GM10266 (cell line): ENCODE results near the gene APIP.

Experiments
- DNase-seq: peaks from one replicate; pipeline ENCODE4 v3.0.0; 2012; ENCODE audit errors: extremely low spot score
- TF ChIP-seq, protein P1 (sequence below): IDR thresholded peaks from 2 replicates; pipeline ENCODE4 v1.5.1; 2012; ENCODE audit warnings: mild to moderate bottlenecking, low read depth; ENCODE audit not compliant: control insufficient read depth, insufficient read depth; ENCODE audit errors: missing control alignments

The APIP gene

DNA sequence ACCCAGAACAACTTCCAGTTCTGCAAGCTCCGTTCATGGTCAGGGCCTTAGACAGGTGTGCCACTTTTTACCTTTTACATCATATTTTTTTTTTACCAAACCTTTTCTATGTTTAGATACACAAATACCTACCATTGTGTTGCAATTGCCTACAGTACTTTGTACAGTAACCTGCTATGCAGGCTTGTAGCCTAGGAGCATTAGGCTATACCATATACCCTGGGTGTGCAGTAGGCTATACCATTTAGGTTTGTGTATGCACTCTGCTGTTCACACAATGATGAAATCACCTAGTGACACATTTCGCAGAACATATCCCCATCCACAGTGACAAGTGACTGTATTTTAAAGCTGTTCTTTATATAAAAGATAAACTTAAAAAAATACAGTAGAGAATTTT lies 29.6 kb downstream of the APIP start:
- TF ChIP-seq, protein P1, sequence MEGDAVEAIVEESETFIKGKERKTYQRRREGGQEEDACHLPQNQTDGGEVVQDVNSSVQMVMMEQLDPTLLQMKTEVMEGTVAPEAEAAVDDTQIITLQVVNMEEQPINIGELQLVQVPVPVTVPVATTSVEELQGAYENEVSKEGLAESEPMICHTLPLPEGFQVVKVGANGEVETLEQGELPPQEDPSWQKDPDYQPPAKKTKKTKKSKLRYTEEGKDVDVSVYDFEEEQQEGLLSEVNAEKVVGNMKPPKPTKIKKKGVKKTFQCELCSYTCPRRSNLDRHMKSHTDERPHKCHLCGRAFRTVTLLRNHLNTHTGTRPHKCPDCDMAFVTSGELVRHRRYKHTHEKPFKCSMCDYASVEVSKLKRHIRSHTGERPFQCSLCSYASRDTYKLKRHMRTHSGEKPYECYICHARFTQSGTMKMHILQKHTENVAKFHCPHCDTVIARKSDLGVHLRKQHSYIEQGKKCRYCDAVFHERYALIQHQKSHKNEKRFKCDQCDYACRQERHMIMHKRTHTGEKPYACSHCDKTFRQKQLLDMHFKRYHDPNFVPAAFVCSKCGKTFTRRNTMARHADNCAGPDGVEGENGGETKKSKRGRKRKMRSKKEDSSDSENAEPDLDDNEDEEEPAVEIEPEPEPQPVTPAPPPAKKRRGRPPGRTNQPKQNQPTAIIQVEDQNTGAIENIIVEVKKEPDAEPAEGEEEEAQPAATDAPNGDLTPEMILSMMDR, result no peak
- no peak for DNase-seq

DNA sequence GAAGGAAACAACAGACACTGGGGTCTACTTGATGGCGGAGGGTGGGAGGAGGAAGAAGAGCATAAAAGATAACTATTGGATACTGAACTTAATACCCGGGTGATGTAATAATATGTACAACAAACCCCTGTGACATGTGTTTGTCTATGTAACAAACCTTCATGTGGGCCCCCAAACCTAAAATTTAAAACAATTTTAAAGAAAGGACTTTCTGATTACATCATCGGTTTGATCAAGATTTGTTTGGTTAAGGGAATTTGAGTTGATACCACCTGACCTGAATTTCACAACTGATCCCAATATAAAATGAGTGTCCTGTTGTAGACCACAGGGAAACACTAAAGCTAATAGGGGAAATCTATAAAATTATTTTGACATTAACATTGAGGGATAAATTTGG lies 34.3 kb downstream of the APIP start:
- TF ChIP-seq, protein P1, result no peak
- DNase-seq, result no peak

DNA sequence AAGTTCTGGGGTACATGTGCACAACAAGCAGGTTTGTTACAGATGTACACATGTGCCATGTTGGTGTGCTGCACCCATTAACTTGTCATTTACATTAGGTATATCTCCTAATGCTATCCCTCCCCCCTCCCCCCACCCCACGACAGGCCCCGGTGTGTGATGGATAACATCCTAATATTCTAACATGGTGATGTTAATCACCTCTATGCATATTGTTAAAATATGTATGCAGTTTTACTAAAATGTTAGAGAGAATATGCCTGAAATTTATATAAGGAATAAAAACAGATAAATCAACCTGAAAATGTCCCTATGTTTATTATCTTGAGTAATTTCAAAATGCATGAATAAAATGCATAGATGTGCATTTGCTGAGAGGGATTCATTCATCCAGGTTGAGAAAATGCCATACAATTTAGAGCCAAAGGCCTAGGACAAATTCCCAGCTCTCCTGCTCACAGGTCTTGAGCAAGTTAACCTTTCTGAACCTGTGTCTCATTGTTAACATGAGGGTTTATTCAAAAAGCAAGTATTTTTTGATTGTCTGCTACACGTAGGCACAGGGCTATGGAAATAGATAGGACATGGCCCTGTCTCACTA lies 38.7 kb downstream of the APIP start:
- TF ChIP-seq, protein P1, result no peak

DNA sequence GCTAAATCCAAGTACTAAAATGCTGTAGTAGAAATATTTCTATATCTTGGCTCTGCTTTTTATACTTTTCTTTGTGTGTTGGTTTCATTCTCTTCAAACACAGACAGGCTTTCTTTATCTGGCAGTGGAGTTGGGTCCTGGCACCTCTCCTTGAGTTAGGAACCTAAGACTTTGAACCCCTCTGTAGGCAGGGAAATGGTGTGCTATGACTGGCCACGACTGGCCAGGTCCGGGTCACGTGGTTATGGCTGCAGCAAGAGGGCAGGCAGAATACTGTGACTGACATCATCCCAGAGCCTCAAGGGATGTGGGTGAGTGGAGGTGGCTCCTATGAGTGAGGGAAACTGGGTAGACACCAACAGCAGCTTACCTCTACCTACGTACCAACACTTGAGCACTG lies 42.0 kb downstream of the APIP start:
- TF ChIP-seq, protein P1, result no peak

More for the DNA sequence above, 38.7 kb downstream of the APIP start:
- no peak for DNase-seq

DNA sequence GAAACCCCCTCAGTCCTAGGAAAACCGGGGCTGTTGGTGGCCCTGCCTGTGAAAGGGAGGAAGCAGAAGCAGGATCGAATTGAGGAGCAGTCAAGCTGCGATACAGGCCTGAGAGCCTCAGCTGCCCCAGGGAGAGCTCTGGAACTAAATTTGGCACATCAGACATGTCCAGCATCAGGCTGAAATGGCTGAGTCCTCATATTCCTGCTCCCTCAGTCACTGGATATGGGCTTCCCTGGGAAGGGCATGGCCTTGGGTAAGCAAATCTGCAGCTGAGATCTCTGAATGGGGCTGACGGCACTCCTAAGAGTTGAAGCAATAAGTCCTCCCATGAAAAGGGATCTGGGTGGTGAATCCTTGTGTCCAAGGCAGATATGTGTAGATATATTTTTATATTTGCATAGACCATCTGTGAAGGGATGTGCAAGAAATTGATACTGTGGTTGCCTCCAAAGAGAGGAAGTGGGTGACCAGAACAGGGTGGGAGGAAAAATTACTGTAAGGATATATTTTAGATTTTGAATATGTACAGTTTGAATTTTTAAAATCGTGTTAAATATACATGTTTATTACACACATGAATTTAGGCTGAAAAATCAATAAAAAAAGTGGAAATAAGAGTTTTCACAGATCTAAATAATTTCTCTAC lies 45.5 kb downstream of the APIP start:
- TF ChIP-seq, protein P1, result no peak
- no peak for DNase-seq

More for the DNA sequence above, 42.0 kb downstream of the APIP start:
- DNase-seq, result no peak

DNA sequence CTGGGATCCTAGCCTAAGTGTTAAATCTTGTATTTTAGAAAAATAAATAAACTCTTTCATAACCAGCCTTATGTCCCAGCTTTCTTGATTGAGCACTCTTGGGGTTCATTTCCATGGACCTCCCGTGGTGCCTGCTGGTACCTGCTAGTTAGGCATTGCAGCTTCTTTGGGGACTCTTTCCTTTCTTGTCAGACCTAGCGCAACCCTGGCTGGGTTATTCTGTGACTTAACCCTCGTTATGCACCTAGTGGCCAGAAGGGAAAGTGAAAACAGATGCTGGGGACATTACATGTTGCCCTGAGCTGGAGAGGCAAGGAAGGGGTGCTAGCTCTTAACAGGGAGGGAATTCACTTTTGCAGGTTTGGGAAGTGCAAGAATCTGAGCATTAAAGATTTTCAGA lies 46.8 kb downstream of the APIP start:
- DNase-seq, result no peak

DNA sequence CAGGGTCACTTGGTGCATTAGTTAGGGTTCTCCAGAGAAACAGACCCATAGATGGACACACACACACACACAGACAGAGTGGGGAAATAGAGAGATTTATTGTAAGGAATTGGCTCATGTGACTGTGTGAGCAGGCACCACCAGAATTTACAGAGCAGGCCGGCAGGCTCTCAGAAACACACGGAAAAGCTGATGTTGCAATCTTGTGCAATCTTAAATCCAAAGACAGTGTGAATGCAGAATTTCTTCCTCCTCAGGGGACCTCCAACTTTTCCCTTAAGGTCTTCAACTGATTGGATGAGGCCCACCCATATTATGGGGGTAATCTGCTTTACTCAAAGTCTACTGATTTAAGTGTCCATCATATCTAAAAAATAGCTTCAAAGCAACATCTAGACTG lies 49.8 kb downstream of the APIP start:
- DNase-seq, result no peak
- TF ChIP-seq, protein P1, result no peak

More for the DNA sequence above, 46.8 kb downstream of the APIP start:
- TF ChIP-seq, protein P1, result no peak
